ENCODE data around the gene YBX3.

DNA sequence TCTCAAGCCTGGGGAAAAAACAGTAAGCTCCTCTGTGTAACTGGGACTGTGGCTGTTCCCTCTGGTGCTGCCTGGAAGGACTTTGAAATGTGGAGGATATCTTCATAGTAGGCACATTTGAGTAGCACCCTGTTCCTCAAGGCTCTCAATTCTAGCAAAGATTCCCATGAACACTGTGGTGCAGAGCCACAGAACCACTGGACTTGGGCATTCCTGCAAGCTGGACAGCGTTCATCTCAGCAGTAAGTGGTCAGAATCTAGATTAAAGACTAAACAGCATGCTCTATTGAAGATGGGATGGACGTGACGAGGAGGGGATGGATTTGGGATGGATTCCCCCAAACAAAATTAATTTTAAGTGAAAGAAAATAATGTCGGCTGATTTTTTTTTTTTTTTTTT lies 9.4 kb upstream of the YBX3 start:
- TF ChIP-seq, protein P1, sequence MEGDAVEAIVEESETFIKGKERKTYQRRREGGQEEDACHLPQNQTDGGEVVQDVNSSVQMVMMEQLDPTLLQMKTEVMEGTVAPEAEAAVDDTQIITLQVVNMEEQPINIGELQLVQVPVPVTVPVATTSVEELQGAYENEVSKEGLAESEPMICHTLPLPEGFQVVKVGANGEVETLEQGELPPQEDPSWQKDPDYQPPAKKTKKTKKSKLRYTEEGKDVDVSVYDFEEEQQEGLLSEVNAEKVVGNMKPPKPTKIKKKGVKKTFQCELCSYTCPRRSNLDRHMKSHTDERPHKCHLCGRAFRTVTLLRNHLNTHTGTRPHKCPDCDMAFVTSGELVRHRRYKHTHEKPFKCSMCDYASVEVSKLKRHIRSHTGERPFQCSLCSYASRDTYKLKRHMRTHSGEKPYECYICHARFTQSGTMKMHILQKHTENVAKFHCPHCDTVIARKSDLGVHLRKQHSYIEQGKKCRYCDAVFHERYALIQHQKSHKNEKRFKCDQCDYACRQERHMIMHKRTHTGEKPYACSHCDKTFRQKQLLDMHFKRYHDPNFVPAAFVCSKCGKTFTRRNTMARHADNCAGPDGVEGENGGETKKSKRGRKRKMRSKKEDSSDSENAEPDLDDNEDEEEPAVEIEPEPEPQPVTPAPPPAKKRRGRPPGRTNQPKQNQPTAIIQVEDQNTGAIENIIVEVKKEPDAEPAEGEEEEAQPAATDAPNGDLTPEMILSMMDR (IDR thresholded peaks at IDR 0.05 in 8 of 11, conservative IDR thresholded peaks at IDR 0.05 in 3 of 11): no peak
- TF ChIP-seq POLR2A (IDR thresholded peaks at IDR 0.05): no peak
